Tibial nerve (tissue), 4 donors: ENCODE measurements around the gene COPZ1. TPM values are rescaled to one million over a fixed set of nuclear protein-coding genes. Genes with fewer than 3 reads are reported as not detected.

Experiments
- DNase-seq, 2 donors: peaks; one replicate each; pipeline ENCODE4 v3.0.0-alpha.2; 2019; ENCODE audit warnings: low spot score in 2 of 2
- H3K27ac ChIP-seq, 4 donors: fragments of 200-600 bp; sonication (generic) in 3 of 4; one replicate each; pipeline ENCODE4 v1.5.1; 2017 to 2019; ENCODE audit warnings: mild to moderate bottlenecking in 1 of 4
- H3K27me3 ChIP-seq, 2 donors: fragments of 200-600 bp; sonication (generic) in 1 of 2; one replicate each; pipeline versions ENCODE4 v1.5.1 to v1.6.0; 2017 to 2019
- H3K36me3 ChIP-seq, 3 donors: fragments of 200-600 bp; sonication (generic); one replicate each; pipeline ENCODE4 v1.5.1; 2018 to 2019
- H3K4me1 ChIP-seq, 4 donors: fragments of 200-600 bp; sonication (generic) in 3 of 4; one replicate each; pipeline ENCODE4 v1.5.1; 2017 to 2019
- H3K4me3 ChIP-seq, 4 donors: fragments of 200-600 bp; sonication (generic) in 3 of 4; one replicate each; pipeline ENCODE4 v1.5.1; 2017 to 2019; ENCODE audit warnings: mild to moderate bottlenecking in 1 of 4, moderate library complexity in 1 of 4
- H3K9me3 ChIP-seq, 4 donors: fragments of 200-600 bp; sonication (generic) in 3 of 4; one replicate each; pipeline ENCODE4 v1.5.1; 2017 to 2019
- EP300 ChIP-seq, 2 donors: sonication (generic); formaldehyde crosslinking; IDR thresholded peaks; one replicate each; pipeline ENCODE4 v1.6.1; 2017; ENCODE audit warnings: antibody characterized with exemption in 2 of 2, mild to moderate bottlenecking in 1 of 2
- POLR2A ChIP-seq, 2 donors: fragments of 450-650 bp; IDR thresholded peaks; one replicate each; pipeline ENCODE4 v1.6.1; 2017; ENCODE audit warnings: antibody characterized with exemption in 2 of 2, mild to moderate bottlenecking in 2 of 2, moderate library complexity in 2 of 2
- WGBS, 2 donors: methylation state at CpG; one replicate each; pipeline ENCODE4 v1.1.5; 2018; 5-methylcytosine and 5-hydroxymethylcytosine counted together
- total RNA-seq, 4 donors: library from RNA; depleted of rRNA; stranded (reverse); fragments of >200 nt; gene quantifications; one replicate each; pipeline ENCODE4 v1.1.0, GENCODE V29; 2016
- TF ChIP-seq, protein P1 (sequence below), 5 experiments: fragments of 200-600 bp in 3 of 5; fragments of 450-650 bp in 2 of 5; sonication (generic) in 3 of 5; IDR thresholded peaks; one replicate each; pipeline ENCODE4 v1.5.1; 2016 to 2019; ENCODE audit warnings: antibody characterized with exemption in 5 of 5, mild to moderate bottlenecking in 3 of 5, moderate library complexity in 2 of 5

The COPZ1 gene, protein sequence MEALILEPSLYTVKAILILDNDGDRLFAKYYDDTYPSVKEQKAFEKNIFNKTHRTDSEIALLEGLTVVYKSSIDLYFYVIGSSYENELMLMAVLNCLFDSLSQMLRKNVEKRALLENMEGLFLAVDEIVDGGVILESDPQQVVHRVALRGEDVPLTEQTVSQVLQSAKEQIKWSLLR
- total RNA-seq, result 10 to 100 TPM; 38.0 to 52.0 (median 43.6) TPM

DNA sequence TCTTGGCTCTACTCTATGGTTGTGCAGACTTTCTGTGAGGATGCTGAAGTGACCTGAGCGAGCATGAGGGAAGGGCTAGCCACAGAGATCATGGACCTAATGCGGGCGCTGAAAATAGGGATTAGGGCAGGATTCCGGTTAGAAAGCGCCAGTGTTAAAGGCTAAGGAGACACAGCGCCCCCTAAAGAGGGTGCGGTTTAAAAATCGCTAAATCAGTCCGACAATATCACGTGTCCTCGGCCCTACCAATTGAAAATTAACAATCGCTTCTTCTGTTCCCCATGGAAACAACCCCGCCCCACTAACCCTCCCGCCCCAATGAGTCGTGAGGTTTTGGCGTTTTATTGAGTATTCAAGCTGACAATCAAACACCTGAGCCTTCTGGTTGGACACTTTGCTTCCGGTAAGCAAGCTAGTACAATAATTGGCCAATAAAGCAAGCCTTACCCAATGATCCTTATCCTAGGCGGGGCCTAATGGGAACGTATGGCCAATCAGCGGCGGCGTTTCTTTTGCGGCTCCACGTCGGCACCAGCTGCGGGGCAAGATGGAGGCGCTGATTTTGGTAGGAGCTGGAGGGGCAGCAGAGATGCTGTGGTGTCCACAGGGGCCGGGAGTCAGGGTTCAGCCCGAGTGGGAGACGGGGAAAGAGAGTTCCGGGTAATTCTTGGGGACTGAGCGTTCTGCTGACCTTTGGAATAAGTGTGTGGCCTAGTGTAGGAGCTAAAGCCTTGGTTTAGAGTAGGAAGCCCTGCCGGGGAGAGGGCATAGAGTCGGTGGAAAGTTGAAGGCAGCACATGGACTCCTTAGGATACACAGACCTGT lies at the start of gene COPZ1:
Gene COPZ1, plus strand, starts transcription at position 515 of the 825 bp plus-strand sequence. Its CDS starts 33 bp downstream, at position 548.
- no peaks in the 10 kb centered on the region for H3K27me3 ChIP-seq
- WGBS, 2 donors, result 1 to 2% methylated on average over 34 of the region's 34 CpGs
- peak within 1 kb of the TSS; percentile 31 to 92 (median 88) for H3K27ac ChIP-seq
- DNase-seq, result peak; percentile 94 to 96
- H3K4me3 ChIP-seq, result peak within 1 kb of the TSS; percentile 45 to 79 (median 76)
- TF ChIP-seq POLR2A (IDR thresholded peaks at IDR 0.05), result peak; percentile 72 to 82
- TF ChIP-seq, protein P1, sequence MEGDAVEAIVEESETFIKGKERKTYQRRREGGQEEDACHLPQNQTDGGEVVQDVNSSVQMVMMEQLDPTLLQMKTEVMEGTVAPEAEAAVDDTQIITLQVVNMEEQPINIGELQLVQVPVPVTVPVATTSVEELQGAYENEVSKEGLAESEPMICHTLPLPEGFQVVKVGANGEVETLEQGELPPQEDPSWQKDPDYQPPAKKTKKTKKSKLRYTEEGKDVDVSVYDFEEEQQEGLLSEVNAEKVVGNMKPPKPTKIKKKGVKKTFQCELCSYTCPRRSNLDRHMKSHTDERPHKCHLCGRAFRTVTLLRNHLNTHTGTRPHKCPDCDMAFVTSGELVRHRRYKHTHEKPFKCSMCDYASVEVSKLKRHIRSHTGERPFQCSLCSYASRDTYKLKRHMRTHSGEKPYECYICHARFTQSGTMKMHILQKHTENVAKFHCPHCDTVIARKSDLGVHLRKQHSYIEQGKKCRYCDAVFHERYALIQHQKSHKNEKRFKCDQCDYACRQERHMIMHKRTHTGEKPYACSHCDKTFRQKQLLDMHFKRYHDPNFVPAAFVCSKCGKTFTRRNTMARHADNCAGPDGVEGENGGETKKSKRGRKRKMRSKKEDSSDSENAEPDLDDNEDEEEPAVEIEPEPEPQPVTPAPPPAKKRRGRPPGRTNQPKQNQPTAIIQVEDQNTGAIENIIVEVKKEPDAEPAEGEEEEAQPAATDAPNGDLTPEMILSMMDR (IDR thresholded peaks at IDR 0.05), result peak; percentile 60 to 80 (median 66)
- TF ChIP-seq EP300 (IDR thresholded peaks at IDR 0.05), result peak; percentile 38 to 92
- H3K36me3 ChIP-seq, result no peaks in the 10 kb centered on the region
- peaks cover 0 to 49% (median 22%) of the 10 kb centered on the region in 4 donors for H3K4me1 ChIP-seq
- no peaks in the 10 kb centered on the region for H3K9me3 ChIP-seq

DNA sequence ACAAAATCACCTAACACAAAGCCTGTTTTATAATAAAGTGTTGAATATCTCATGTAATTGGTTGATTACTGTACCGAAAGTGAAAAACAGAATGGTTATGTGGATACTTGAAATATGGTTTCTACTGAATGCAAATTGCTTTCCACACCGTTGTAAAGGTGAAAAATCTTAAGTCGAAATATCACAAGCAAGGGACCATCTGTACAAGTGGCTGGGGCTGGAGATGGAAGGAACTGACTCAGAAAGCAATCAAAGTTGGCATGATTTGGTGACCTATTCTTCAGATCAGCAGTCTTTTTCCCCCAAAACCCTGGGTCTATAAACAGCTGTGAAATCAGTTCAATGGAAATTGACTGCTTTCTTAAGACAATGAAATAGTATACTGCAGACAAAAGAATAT lies 48.6 kb upstream of the COPZ1 start:
- 84 to 87% methylated on average over 3 of the region's 3 CpGs for WGBS, 2 donors
- Histone ChIP-seq H3K36me3 (peaks cover 0 to 15% (median 0%) of the 10 kb centered on the region in 3 donors), H3K9me3 (no peaks in the 10 kb centered on the region), H3K27me3 (no peaks in the 10 kb centered on the region), H3K4me1 (peaks cover 0 to 20% (median 13%) of the 10 kb centered on the region in 4 donors), H3K27ac (no peak overlapping the region), H3K4me3 (no peak overlapping the region)
- DNase-seq, result no peak
- TF ChIP-seq EP300 (IDR thresholded peaks at IDR 0.05) (no peak), POLR2A (IDR thresholded peaks at IDR 0.05) (no peak)
- TF ChIP-seq, protein P1 (IDR thresholded peaks at IDR 0.05), result no peak

DNA sequence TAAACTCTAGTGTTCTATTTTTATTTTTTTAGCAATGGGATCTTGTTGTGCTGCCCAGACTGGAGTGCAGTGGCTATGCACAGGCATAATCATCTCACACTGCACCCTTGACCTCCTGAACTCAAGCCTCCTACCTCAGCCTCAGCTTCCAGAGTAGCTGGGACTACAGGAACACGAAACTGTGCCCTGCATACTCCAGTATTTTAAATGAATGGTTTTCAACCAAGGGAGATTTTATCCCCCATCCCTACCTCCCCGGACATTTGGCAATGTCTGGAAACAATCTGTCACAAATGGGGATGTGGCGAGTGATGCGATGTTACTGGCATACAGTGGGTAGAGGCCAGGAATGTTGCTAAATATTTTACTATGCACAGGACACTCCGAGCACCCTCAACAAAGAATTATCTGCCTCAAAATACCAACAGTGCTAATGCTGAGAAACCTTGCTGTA lies 47.1 kb upstream of the COPZ1 start:
- Histone ChIP-seq H3K4me3 (no peak overlapping the region), H3K27ac (peak overlapping the region in 2 of 4 donors; percentile 92 to 97), H3K9me3 (no peaks in the 10 kb centered on the region), H3K27me3 (no peaks in the 10 kb centered on the region), H3K36me3 (peaks cover 0 to 26% (median 0%) of the 10 kb centered on the region in 3 donors), H3K4me1 (peaks cover 0 to 35% (median 24%) of the 10 kb centered on the region in 4 donors)
- 14 to 29% methylated on average over 5 of the region's 5 CpGs for WGBS, 2 donors
- TF ChIP-seq POLR2A (IDR thresholded peaks at IDR 0.05) (no peak), EP300 (IDR thresholded peaks at IDR 0.05) (no peak)
- TF ChIP-seq, protein P1 (IDR thresholded peaks at IDR 0.05), result no peak
- DNase-seq, result no peak

DNA sequence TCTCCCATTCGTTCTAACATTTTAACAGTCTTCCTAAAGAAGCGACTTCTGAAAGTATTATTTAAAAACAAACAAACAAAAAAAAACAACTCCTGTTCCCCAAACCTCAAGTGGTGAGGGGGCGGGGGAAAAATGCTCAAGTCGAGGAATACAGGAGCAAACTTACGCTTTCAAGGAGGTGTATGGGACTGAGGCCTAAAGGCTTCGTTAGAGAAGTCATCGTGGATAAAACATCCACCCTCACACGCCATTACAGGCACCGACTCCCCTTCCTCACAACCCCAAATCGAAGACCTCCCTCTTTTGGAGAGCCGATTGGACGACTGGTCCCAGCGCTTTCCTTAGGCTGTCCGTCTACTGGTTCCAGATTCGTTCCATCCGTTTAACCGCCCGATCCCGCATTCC lies 45.7 kb upstream of the COPZ1 start:
- peak overlapping the region; percentile 53 to 79 (median 60) for H3K4me3 ChIP-seq
- 1% methylated on average over 19 of the region's 19 CpGs for WGBS, 2 donors
- H3K27me3 ChIP-seq, result no peaks in the 10 kb centered on the region
- peak overlapping the region; percentile 89 to 97 (median 93) for H3K27ac ChIP-seq
- H3K4me1 ChIP-seq, result peaks cover 0 to 49% (median 38%) of the 10 kb centered on the region in 4 donors
- H3K9me3 ChIP-seq, result no peaks in the 10 kb centered on the region
- peaks cover 0 to 27% (median 0%) of the 10 kb centered on the region in 3 donors for H3K36me3 ChIP-seq
- DNase-seq, result no peak
- TF ChIP-seq, protein P1 (IDR thresholded peaks at IDR 0.05), result no peak
- TF ChIP-seq POLR2A (IDR thresholded peaks at IDR 0.05) (no peak), EP300 (IDR thresholded peaks at IDR 0.05) (no peak)
